ENCODE measurements around the gene ALS2CL.

ALS2CL gene

GRCh38 chr3:46674031-46674845 is 19.2 kb downstream of the ALS2CL start:
- Histone ChIP-seq H3K9me3 (ENCODE audit: low read length) (no peaks in the 10 kb centered on the region), H3K27me3 (ENCODE audit: insufficient read depth, low read length) (no peaks in the 10 kb centered on the region), H3K4me1 (ENCODE audit: insufficient read depth, low read length) (no peaks in the 10 kb centered on the region), H3K4me3 (ENCODE audit: low read length) (no peak overlapping the region), H3K36me3 (ENCODE audit: insufficient read depth, low read length) (no peaks in the 10 kb centered on the region), H2AFZ (ENCODE audit: low read depth, low read length) (no peak overlapping the region)

DNA sequence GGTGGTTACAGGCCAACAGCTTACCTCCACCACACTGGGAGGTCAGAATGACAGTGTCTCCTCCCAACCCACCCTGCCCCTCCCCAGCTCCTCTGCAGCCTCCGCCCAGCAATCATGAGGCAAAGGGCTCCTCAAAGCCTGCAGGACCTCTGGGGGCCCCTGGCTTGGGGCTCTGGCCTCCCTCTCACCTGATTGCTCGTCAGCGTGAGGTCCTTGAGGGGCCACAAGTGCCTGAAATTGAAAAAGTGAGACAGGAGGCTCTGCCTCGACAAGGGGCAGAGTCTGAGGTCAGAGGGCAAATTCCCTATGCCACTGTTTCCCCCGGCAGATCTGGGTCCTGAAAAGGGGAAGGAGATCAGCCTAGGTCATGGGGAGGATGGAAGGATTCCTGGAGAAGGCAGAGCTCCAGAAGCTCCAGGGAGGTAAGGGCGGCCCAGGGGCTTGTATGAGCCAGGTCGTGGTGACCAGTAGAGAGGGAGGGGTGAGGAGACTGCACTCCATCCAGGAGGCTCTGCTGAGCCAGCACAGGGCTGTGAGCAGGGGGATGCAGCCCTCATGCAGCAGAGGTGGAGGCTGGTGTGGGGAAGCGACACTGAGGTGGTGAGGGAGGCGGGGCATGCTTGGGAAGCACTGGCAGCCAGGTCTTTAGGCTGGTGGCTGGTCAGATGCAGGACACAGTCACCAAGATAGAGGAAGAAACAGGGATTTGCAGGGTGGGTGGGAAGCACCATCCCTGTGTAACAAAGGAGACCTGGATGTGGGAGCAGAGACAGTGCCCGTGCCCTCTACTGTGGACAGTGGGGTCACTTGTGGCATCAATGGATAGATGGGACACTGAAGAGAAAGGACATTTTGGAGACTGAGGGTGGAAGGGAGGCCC is 20.1 kb downstream of the ALS2CL start:
- Histone ChIP-seq H3K9me3 (ENCODE audit: low read length) (no peaks in the 10 kb centered on the region), H3K27me3 (ENCODE audit: insufficient read depth, low read length) (no peaks in the 10 kb centered on the region), H3K4me3 (ENCODE audit: low read length) (no peak overlapping the region), H3K4me1 (ENCODE audit: insufficient read depth, low read length) (no peaks in the 10 kb centered on the region), H3K36me3 (ENCODE audit: insufficient read depth, low read length) (no peaks in the 10 kb centered on the region), H2AFZ (ENCODE audit: low read depth, low read length) (no peak overlapping the region)

DNA sequence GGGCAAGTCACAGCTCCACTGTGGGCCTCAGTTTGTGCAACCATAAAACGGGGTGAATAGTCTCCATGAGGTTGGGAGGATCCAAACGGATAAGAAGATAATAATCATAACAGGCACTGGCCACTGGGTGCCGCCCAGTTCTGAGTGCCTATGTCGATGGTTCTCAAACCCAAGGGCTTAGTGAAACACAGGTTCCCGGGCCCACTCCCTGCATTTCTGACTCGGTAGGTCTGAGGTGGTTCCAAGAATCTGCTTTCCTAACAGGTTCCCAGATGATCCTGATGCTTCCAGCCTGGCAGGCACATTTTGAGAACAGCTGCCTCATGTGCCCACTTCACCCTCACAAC is 21.2 kb downstream of the ALS2CL start:
- no peaks in the 10 kb centered on the region for H3K36me3 ChIP-seq (ENCODE audit: insufficient read depth, low read length)
- H2AFZ ChIP-seq (ENCODE audit: low read depth, low read length): no peak overlapping the region
- H3K27me3 ChIP-seq (ENCODE audit: insufficient read depth, low read length): no peaks in the 10 kb centered on the region
- H3K9me3 ChIP-seq (ENCODE audit: low read length): no peaks in the 10 kb centered on the region
- H3K4me1 ChIP-seq (ENCODE audit: insufficient read depth, low read length): no peaks in the 10 kb centered on the region
- H3K4me3 ChIP-seq (ENCODE audit: low read length): no peak overlapping the region

DNA sequence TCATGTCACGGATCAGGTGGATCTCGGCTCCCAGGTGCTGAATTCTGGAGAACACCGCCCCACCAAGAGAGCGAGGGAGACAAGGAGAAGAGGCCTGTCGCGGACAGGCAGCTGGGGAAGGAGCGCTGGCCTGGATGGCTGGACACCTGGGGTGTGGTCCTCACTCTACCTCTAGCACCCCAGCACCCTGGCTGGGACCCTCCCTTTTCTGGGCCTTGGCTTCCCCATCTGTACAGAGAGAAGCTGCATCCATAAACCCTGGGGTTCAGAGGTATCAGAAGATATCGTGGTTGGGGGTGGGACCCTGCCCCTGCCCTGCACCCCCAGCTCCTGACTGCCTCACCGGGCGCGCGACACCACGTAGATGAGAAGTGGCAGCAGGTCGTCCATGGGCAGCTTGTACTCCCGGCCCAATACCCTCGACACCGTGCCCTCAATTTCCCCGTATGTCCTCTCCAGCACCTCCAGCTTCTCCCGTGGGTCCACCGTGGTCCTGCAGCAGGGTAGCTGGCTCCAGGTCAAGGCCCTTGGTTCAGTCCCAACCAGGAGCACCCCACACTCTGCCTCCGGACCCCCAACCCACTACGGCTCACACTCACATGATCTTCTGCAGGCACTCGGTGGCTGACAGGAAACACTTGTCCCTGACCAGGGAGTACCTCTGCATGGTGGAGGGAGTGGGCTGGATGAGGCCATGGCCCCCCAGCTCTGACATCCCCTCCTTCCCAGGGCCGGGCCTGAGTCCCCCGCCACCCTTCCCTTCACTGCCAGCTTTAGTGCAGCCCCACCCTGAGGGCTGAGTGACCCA is 21.7 kb downstream of the ALS2CL start:
- Histone ChIP-seq H3K27me3 (ENCODE audit: insufficient read depth, low read length) (no peaks in the 10 kb centered on the region), H3K4me3 (ENCODE audit: low read length) (no peak overlapping the region), H3K4me1 (ENCODE audit: insufficient read depth, low read length) (no peaks in the 10 kb centered on the region), H2AFZ (ENCODE audit: low read depth, low read length) (no peak overlapping the region), H3K9me3 (ENCODE audit: low read length) (no peaks in the 10 kb centered on the region), H3K36me3 (ENCODE audit: insufficient read depth, low read length) (no peaks in the 10 kb centered on the region)

DNA sequence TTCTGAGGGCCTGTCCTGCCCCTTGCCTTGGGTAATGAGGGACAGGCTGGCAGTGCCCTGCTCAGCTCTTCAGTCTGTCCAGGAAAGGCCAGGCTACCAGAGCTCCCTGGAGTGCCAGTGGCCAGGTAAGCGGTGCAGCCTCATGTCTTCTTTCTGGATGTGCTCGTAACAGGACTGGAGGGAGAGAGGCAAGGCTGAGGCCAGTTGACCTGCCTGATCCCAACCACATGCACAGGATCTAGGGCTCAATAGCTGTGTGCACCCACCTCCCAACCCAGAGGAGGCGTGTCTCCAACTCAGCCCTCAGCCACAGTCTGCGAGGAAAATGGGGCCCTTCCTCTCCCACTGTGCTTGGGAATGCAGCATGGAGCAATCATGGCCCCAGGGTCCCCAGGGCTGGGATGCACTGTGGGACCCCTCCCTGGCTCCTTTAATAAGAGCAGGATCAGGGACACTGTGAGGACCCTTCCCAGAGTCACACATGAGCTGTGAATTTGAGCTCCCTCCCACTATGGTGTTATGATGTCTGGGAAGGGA is 22.5 kb downstream of the ALS2CL start:
- Histone ChIP-seq H3K4me3 (ENCODE audit: low read length) (no peak overlapping the region), H3K4me1 (ENCODE audit: insufficient read depth, low read length) (no peaks in the 10 kb centered on the region), H3K9me3 (ENCODE audit: low read length) (no peaks in the 10 kb centered on the region), H3K36me3 (ENCODE audit: insufficient read depth, low read length) (no peaks in the 10 kb centered on the region), H3K27me3 (ENCODE audit: insufficient read depth, low read length) (no peaks in the 10 kb centered on the region), H2AFZ (ENCODE audit: low read depth, low read length) (no peak overlapping the region)

GRCh38 chr3:46670000-46670890 is 23.2 kb downstream of the ALS2CL start:
- no peak overlapping the region for H3K4me3 ChIP-seq (ENCODE audit: low read length)
- no peaks in the 10 kb centered on the region for H3K36me3 ChIP-seq (ENCODE audit: insufficient read depth, low read length)
- H3K4me1 ChIP-seq (ENCODE audit: insufficient read depth, low read length): no peaks in the 10 kb centered on the region
- H3K27me3 ChIP-seq (ENCODE audit: insufficient read depth, low read length): no peaks in the 10 kb centered on the region
- no peak overlapping the region for H2AFZ ChIP-seq (ENCODE audit: low read depth, low read length)
- H3K9me3 ChIP-seq (ENCODE audit: low read length): no peaks in the 10 kb centered on the region

- H2AFZ ChIP-seq (ENCODE audit: low read depth, low read length): no peak overlapping the region
- no peaks in the 10 kb centered on the region for H3K27me3 ChIP-seq (ENCODE audit: insufficient read depth, low read length)
- H3K4me1 ChIP-seq (ENCODE audit: insufficient read depth, low read length): no peaks in the 10 kb centered on the region
- H3K9me3 ChIP-seq (ENCODE audit: low read length): no peaks in the 10 kb centered on the region
- H3K4me3 ChIP-seq (ENCODE audit: low read length): no peak overlapping the region
- no peaks in the 10 kb centered on the region for H3K36me3 ChIP-seq (ENCODE audit: insufficient read depth, low read length)
Measured at GRCh38 chr3:46669191-46669999, 24.1 kb downstream of the ALS2CL start.

DNA sequence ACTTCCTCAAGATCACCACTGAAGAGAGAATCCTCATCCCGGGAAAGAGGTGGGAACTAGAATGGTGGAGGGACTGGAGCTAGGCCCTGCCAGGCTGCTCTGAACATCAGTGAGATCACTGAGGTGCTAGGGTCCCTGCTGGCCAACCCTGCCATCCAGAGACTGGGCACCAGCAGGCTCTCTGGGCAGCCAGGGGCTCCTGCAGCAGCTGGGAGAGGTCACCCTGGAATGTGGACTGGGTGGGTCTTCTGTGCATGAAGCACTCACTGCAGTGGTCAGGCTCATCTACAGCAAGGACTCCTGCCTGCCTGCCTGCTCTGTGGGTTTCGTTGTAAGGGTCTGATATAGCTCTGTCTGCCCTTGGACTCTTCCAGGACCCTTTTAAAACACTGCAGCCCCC is 24.9 kb downstream of the ALS2CL start:
- Histone ChIP-seq H2AFZ (ENCODE audit: low read depth, low read length) (no peak overlapping the region), H3K27me3 (ENCODE audit: insufficient read depth, low read length) (peaks cover 2% of the 10 kb centered on the region), H3K9me3 (ENCODE audit: low read length) (no peaks in the 10 kb centered on the region), H3K36me3 (ENCODE audit: insufficient read depth, low read length) (no peaks in the 10 kb centered on the region), H3K4me1 (ENCODE audit: insufficient read depth, low read length) (no peaks in the 10 kb centered on the region), H3K4me3 (ENCODE audit: low read length) (no peak overlapping the region)

GRCh38 chr3:46668116-46668515 is 25.4 kb downstream of the ALS2CL start:
- no peaks in the 10 kb centered on the region for H3K9me3 ChIP-seq (ENCODE audit: low read length)
- no peaks in the 10 kb centered on the region for H3K36me3 ChIP-seq (ENCODE audit: insufficient read depth, low read length)
- no peak overlapping the region for H2AFZ ChIP-seq (ENCODE audit: low read depth, low read length)

DNA sequence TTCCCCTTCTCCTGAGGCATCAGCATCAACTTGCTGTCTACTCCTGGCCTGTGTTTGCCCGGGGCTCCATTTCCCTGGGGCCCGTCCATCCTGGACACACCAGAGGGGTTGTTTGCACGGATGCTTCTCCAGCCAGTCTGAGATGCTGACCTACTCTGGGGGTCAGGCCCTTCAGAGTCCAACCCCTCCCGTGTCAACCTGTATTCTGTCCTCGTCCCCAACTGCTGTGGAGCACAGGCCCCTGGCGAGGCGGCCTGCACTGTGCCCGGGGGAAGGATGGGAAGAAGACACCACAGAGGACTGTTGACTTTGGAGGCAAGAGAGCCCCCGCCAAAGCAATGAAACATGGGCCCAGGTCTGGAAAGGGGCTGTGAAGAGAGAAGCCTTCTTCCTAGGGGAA is 25.8 kb downstream of the ALS2CL start:
- no peaks in the 10 kb centered on the region for H3K9me3 ChIP-seq (ENCODE audit: low read length)
- no peak overlapping the region for H3K4me3 ChIP-seq (ENCODE audit: low read length)
- H3K36me3 ChIP-seq (ENCODE audit: insufficient read depth, low read length): no peaks in the 10 kb centered on the region
- H3K4me1 ChIP-seq (ENCODE audit: insufficient read depth, low read length): peaks cover 5% of the 10 kb centered on the region
- H3K27me3 ChIP-seq (ENCODE audit: insufficient read depth, low read length): peaks cover 2% of the 10 kb centered on the region
- H2AFZ ChIP-seq (ENCODE audit: low read depth, low read length): no peak overlapping the region

More at GRCh38 chr3:46668116-46668515, 25.4 kb downstream of the ALS2CL start:
- Histone ChIP-seq H3K4me3 (ENCODE audit: low read length) (no peak overlapping the region), H3K4me1 (ENCODE audit: insufficient read depth, low read length) (peaks cover under 1% of the 10 kb centered on the region), H3K27me3 (ENCODE audit: insufficient read depth, low read length) (peaks cover 2% of the 10 kb centered on the region)

DNA sequence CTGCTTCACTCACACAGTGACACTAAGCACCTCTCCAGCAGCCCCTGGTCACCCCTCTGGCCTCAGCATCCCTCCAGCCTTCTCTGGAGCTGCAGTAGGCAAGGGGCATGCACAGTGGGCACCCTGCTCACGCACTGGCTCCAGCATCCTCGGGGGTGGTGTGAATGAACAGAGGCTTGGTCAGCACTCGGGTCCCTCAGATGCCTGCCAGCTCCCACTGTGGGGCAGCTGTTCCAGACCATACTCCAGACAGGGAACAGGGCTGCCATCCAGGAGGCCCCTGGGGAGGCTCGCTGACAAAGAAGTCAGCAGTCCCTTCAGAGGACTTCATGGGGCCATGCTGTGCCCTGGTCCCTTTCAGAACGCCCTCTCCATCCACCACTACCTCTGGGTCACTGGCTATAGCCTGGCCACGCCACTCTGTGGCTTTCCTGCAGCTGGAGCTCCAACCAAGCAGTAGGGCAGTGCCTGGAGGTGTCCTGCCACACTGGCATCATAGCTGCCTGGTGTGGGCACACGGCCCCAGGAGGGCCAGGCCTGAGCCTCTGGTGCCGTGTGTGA is 26.3 kb downstream of the ALS2CL start:
- Histone ChIP-seq H3K4me3 (ENCODE audit: low read length) (no peak overlapping the region), H3K4me1 (ENCODE audit: insufficient read depth, low read length) (peaks cover 5% of the 10 kb centered on the region), H2AFZ (ENCODE audit: low read depth, low read length) (no peak overlapping the region), H3K9me3 (ENCODE audit: low read length) (no peaks in the 10 kb centered on the region), H3K27me3 (ENCODE audit: insufficient read depth, low read length) (peaks cover 2% of the 10 kb centered on the region), H3K36me3 (ENCODE audit: insufficient read depth, low read length) (no peaks in the 10 kb centered on the region)
